ENCODE results near the gene CACNA1A. TPM values are rescaled to one million over a fixed set of nuclear protein-coding genes. Genes with fewer than 3 reads are reported as not detected.
"Not testable (repeated sequence)": the region's sequence is repeated elsewhere in the genome, so short reads cannot be mapped to it uniquely, and the experiment has no call there.

The CACNA1A gene
- total RNA-seq, 2 experiments from 2014 or later, result 0.29 to 0.36 TPM

- Mint-ChIP-seq H3K4me3 (peak overlapping the region; percentile 90), H3K4me1 (ENCODE audit: low read depth) (peaks cover 50% of the 10 kb centered on the region), H3K36me3 (ENCODE audit: low read depth) (peaks cover 2% of the 10 kb centered on the region), H3K27ac (peak overlapping the region; percentile 98), H3K9me3 (no peaks in the 10 kb centered on the region), H3K27me3 (no peaks in the 10 kb centered on the region)
- ATAC-seq (peak; percentile 17), DNase-seq (peak; percentile 93)
- ChIA-PET CTCF (no interaction called here), POLR2A (interaction anchor here (2.1 to 2.2 kb wide), 2 partner anchors 9 to 20 kb away, joined by 9 to 18 read pairs; no protein-coding TSS in a partner anchor)
- no peak for TF ChIP-seq CTCF (IDR thresholded peaks at IDR 0.05)
- intact Hi-C loops (cut with micrococcal nuclease), result no loop called here
Measured at GRCh38 chr19:13172346-13173138, 333.7 kb downstream of the CACNA1A start.

- DNase-seq (no peak), ATAC-seq (no peak)
- H3K9me3 Mint-ChIP-seq, result no peaks in the 10 kb centered on the region
- H3K36me3 Mint-ChIP-seq (ENCODE audit: low read depth), result peaks cover 2% of the 10 kb centered on the region
- H3K4me3 Mint-ChIP-seq, result peak overlapping the region; percentile 9
- ChIA-PET CTCF (interaction anchor here (1.5 to 5.4 kb wide), 2 partner anchors 23 to 65 kb away, joined by 4 to 36 read pairs; no protein-coding TSS in a partner anchor), POLR2A (interaction anchor here (1.1 to 11.9 kb wide), 3 partner anchors 10 to 17 kb away, joined by 4 to 226 read pairs (median 6); partner anchors contain the start of genes IER2 and STX10)
- peaks cover 60% of the 10 kb centered on the region for H3K4me1 Mint-ChIP-seq (ENCODE audit: low read depth)
- H3K27me3 Mint-ChIP-seq, result no peaks in the 10 kb centered on the region
- intact Hi-C loops (cut with micrococcal nuclease), result no loop called here
- no peak for TF ChIP-seq CTCF (IDR thresholded peaks at IDR 0.05)
- peak overlapping the region; percentile 85 for H3K27ac Mint-ChIP-seq
Measured at GRCh38 chr19:13171146-13171545, 335.1 kb downstream of the CACNA1A start.

GRCh38 chr19:13169769-13170168, 336.5 kb downstream of the CACNA1A start:
- ATAC-seq (no peak), DNase-seq (no peak)
- intact Hi-C loops (cut with micrococcal nuclease), result no loop called here
- peaks cover 69% of the 10 kb centered on the region for H3K4me1 Mint-ChIP-seq (ENCODE audit: low read depth)
- peak overlapping the region; percentile 96 for H3K27ac Mint-ChIP-seq
- POLR2A ChIA-PET, result interaction anchor here (1.6 to 11.9 kb wide), 2 partner anchors 12 to 16 kb away, joined by 6 to 226 read pairs; partner anchors contain the start of genes IER2 and STX10
- H3K27me3 Mint-ChIP-seq, result no peaks in the 10 kb centered on the region
- no peak for TF ChIP-seq CTCF (IDR thresholded peaks at IDR 0.05)
- peaks cover 2% of the 10 kb centered on the region for H3K36me3 Mint-ChIP-seq (ENCODE audit: low read depth)
- H3K9me3 Mint-ChIP-seq, result no peaks in the 10 kb centered on the region
- CTCF ChIA-PET, result interaction anchor here (1.1 to 5.4 kb wide), 4 partner anchors 14 to 204 kb away, joined by 3 to 37 read pairs (median 20); no protein-coding TSS in a partner anchor
- peak overlapping the region; percentile 7 for H3K4me3 Mint-ChIP-seq

- peaks cover 67% of the 10 kb centered on the region for H3K4me1 Mint-ChIP-seq (ENCODE audit: low read depth)
- intact Hi-C loops (cut with micrococcal nuclease); H3K27me3 Mint-ChIP-seq; DNase-seq; H3K4me3 Mint-ChIP-seq; ATAC-seq; H3K9me3 Mint-ChIP-seq; H3K36me3 Mint-ChIP-seq (ENCODE audit: low read depth): not testable (repeated sequence)
- POLR2A ChIA-PET, result interaction anchor here (11.9 kb wide), 1 partner anchor 12 kb away, joined by 226 read pairs; the partner anchor contains the start of genes IER2 and STX10
- CTCF ChIA-PET, result interaction anchor here (4.7 kb wide), 1 partner anchor 10 kb away, joined by 37 read pairs; no protein-coding TSS in a partner anchor
- H3K27ac Mint-ChIP-seq, result peak overlapping the region; percentile 96
Measured at GRCh38 chr19:13166151-13166550, 340.1 kb downstream of the CACNA1A start.

GRCh38 chr19:13165162-13165997, 340.9 kb downstream of the CACNA1A start:
- no peak for DNase-seq
- POLR2A ChIA-PET, result interaction anchor here (0.8 to 11.9 kb wide), 3 partner anchors 8 to 64 kb away, joined by 3 to 226 read pairs (median 18); partner anchors contain the start of genes IER2 and STX10
- H3K27me3 Mint-ChIP-seq, result no peaks in the 10 kb centered on the region
- peak overlapping the region; percentile 92 for H3K27ac Mint-ChIP-seq
- H3K4me3 Mint-ChIP-seq, result no peak overlapping the region
- intact Hi-C loops (cut with micrococcal nuclease), result no loop called here
- H3K4me1 Mint-ChIP-seq (ENCODE audit: low read depth), result peaks cover 66% of the 10 kb centered on the region
- ATAC-seq, result no peak
- H3K36me3 Mint-ChIP-seq (ENCODE audit: low read depth), result peaks cover 2% of the 10 kb centered on the region
- H3K9me3 Mint-ChIP-seq, result no peaks in the 10 kb centered on the region
- TF ChIP-seq CTCF (IDR thresholded peaks at IDR 0.05), result no peak
- CTCF ChIA-PET, result interaction anchor here (1.1 to 1.8 kb wide), 4 partner anchors 9 to 17 kb away, joined by 3 to 9 read pairs (median 5); no protein-coding TSS in a partner anchor

Measured in activated CD8-positive, alpha-beta T cell treated with anti-CD3 and anti-CD28 coated beads for 36 hours (primary cell).